CD14-positive monocyte (primary cell): Measurements from ENCODE around the gene TMEM128. TPM values are rescaled to one million over a fixed set of nuclear protein-coding genes. Genes with fewer than 3 reads are reported as not detected.

Experiments
- DNase-seq, 3 donors: peaks; one replicate each; pipeline ENCODE4 v3.0.0-alpha.2; 2011 to 2022
- H2AFZ ChIP-seq: 2 replicates; pipeline ENCODE4 v1.6.0; 2012; ENCODE audit warnings: mild to moderate bottlenecking, low read depth, low read length, inconsistent platforms; ENCODE audit not compliant: insufficient read depth, poor library complexity, severe bottlenecking
- H3K27ac ChIP-seq, 2 donors: 1 replicate in 1 of 2; 2 replicates in 1 of 2; pipeline ENCODE4 v1.5.1; 2012 to 2013; ENCODE audit warnings: low read length in 2 of 2, control low read depth in 1 of 2, inconsistent platforms in 1 of 2, low read depth in 1 of 2, mild to moderate bottlenecking in 1 of 2
- H3K27me3 ChIP-seq, 2 donors: one replicate each; pipeline versions ENCODE4 v1.6.0 to v1.6.1; 2011 to 2013; ENCODE audit warnings: low read length in 2 of 2; ENCODE audit not compliant: control insufficient read depth in 2 of 2, insufficient read depth in 2 of 2
- H3K36me3 ChIP-seq, 2 donors: replicated peaks in 1 of 2; 1 replicate in 1 of 2; 2 replicates in 1 of 2; pipeline versions ENCODE4 v1.5.1 to v1.6.1; 2012 to 2013; ENCODE audit warnings: low read length in 2 of 2, control low read depth in 1 of 2, inconsistent platforms in 1 of 2, mild to moderate bottlenecking in 1 of 2; ENCODE audit not compliant: insufficient read depth in 2 of 2, control insufficient read depth in 1 of 2
- H3K4me1 ChIP-seq, 2 donors: 1 replicate in 1 of 2; 2 replicates in 1 of 2; pipeline versions ENCODE4 v1.5.1 to v1.6.1; 2012 to 2013; ENCODE audit warnings: low read length in 2 of 2, control low read depth in 1 of 2, inconsistent platforms in 1 of 2, mild to moderate bottlenecking in 1 of 2, moderate library complexity in 1 of 2; ENCODE audit not compliant: insufficient read depth in 2 of 2, control insufficient read depth in 1 of 2
- H3K4me2 ChIP-seq: replicated peaks from 2 replicates; pipeline ENCODE3; 2012; ENCODE audit warnings: low read length, moderate library complexity, mild to moderate bottlenecking; ENCODE audit not compliant: poor library complexity, severe bottlenecking; ENCODE audit errors: extremely low read depth
- H3K4me3 ChIP-seq, 3 experiments: fragments of 200-600 bp in 1 of 3; sonication (generic) in 1 of 3; replicated peaks in 1 of 3; 1 replicate in 2 of 3; 2 replicates in 1 of 3; pipeline ENCODE4 v1.5.1; 2011 to 2013; ENCODE audit warnings: low read length in 3 of 3, mild to moderate bottlenecking in 3 of 3, control low read depth in 2 of 3, low read depth in 2 of 3, inconsistent platforms in 1 of 3, moderate library complexity in 1 of 3
- H3K79me2 ChIP-seq: 2 replicates; pipeline ENCODE4 v1.6.0; 2012; ENCODE audit warnings: mild to moderate bottlenecking, control low read depth, inconsistent platforms, low read length, moderate library complexity; ENCODE audit not compliant: insufficient read depth
- H3K9ac ChIP-seq: 2 replicates; pipeline ENCODE4 v1.6.0; 2017; ENCODE audit warnings: low read length, mild to moderate bottlenecking; ENCODE audit not compliant: insufficient read depth, poor library complexity, severe bottlenecking
- H3K9me3 ChIP-seq, 2 donors: replicated peaks in 1 of 2; 1 replicate in 1 of 2; 2 replicates in 1 of 2; pipeline versions ENCODE4 v1.5.1 to v1.6.1; 2012 to 2013; ENCODE audit warnings: low read length in 2 of 2, control low read depth in 1 of 2; ENCODE audit not compliant: control insufficient read depth in 1 of 2, insufficient read depth in 1 of 2
- H4K20me1 ChIP-seq: 2 replicates; pipeline ENCODE4 v1.6.0; 2012; ENCODE audit warnings: mild to moderate bottlenecking, low read length, control low read depth, moderate library complexity; ENCODE audit not compliant: insufficient read depth
- H3K27ac Mint-ChIP-seq, 7 donors: one replicate each; pipeline ENCODE4 v1.8.0; 2020; ENCODE audit warnings: mild to moderate bottlenecking in 7 of 7, mixed read lengths in 7 of 7, moderate library complexity in 6 of 7, inconsistent platforms in 2 of 7
- H3K27me3 Mint-ChIP-seq, 3 donors: one replicate each; pipeline ENCODE4 v1.8.0; 2021 to 2022; ENCODE audit warnings: low read depth in 3 of 3, mild to moderate bottlenecking in 3 of 3, mixed read lengths in 3 of 3, moderate library complexity in 3 of 3, inconsistent platforms in 1 of 3
- H3K36me3 Mint-ChIP-seq, 2 donors: one replicate each; pipeline ENCODE4 v1.8.0; 2020; ENCODE audit warnings: mixed read lengths in 2 of 2, inconsistent platforms in 1 of 2, mild to moderate bottlenecking in 1 of 2
- H3K4me1 Mint-ChIP-seq: one replicate; pipeline ENCODE4 v1.8.0; 2020; ENCODE audit warnings: mild to moderate bottlenecking, mixed read lengths
- H3K4me3 Mint-ChIP-seq, 2 donors: one replicate each; pipeline ENCODE4 v1.8.0; 2020; ENCODE audit warnings: mild to moderate bottlenecking in 2 of 2, mixed read lengths in 2 of 2, moderate library complexity in 1 of 2
- H3K9me3 Mint-ChIP-seq, 7 donors: one replicate each; pipeline ENCODE4 v1.8.0; 2020 to 2022; ENCODE audit warnings: mixed read lengths in 7 of 7, mild to moderate bottlenecking in 6 of 7, moderate library complexity in 6 of 7, inconsistent platforms in 2 of 7
- WGBS: methylation state at CpG from one replicate; pipeline ENCODE4 v1.1.5; 2013; ENCODE audit warnings: missing lambda C conversion rate; ENCODE audit not compliant: insufficient coverage; 5-methylcytosine and 5-hydroxymethylcytosine counted together
- intact Hi-C, 2 donors: fragments of 100-400 bp; cut with micrococcal nuclease; formaldehyde crosslinking; loops; one replicate each; pipeline versions ENCODE4 v1.15.0 to v1.15.1; 2023
- polyA plus RNA-seq, 3 donors: library from polyadenylated mRNA; depleted of rRNA in 1 of 3; unstranded in 2 of 3; stranded (reverse) in 1 of 3; fragments of 300-500 nt in 2 of 3; fragments of >200 nt in 1 of 3; fragmentation: Illumina TruSeq in 2 of 3; gene quantifications; 1 replicate in 2 of 3; 2 replicates in 1 of 3; pipeline ENCODE4 v1.2.3, GENCODE V29; 2012 to 2021
- TF ChIP-seq, protein P1 (sequence below): fragments of 200-600 bp; IDR thresholded peaks from one replicate; pipeline ENCODE4 v1.8.0; 2022; ENCODE audit warnings: antibody characterized with exemption, mild to moderate bottlenecking

Gene TMEM128
- polyA plus RNA-seq, 3 donors = 11.4 to 35.1 (median 29.7) TPM

- Mint-ChIP-seq H3K27me3 (peaks cover 14 to 31% (median 26%) of the 10 kb centered on the region in 3 donors), H3K36me3 (no peaks in the 10 kb centered on the region), H3K4me3 (no peak overlapping the region), H3K4me1 (no peaks in the 10 kb centered on the region), H3K27ac (no peak overlapping the region), H3K9me3 (peaks cover 0 to 5% (median 3%) of the 10 kb centered on the region in 7 donors)
- DNase-seq = no peak
- Histone ChIP-seq H3K36me3 (no peaks in the 10 kb centered on the region), H3K79me2 (no peaks in the 10 kb centered on the region), H3K9ac (no peak overlapping the region), H3K4me2 (no peak overlapping the region), H3K4me3 (no peak overlapping the region), H2AFZ (no peak overlapping the region), H3K27me3 (peaks cover 6 to 14% of the 10 kb centered on the region in 2 donors), H3K4me1 (no peaks in the 10 kb centered on the region), H3K9me3 (no peaks in the 10 kb centered on the region), H4K20me1 (no peaks in the 10 kb centered on the region), H3K27ac (no peak overlapping the region)
- intact Hi-C loops = no loop called here
- TF ChIP-seq, protein P1, sequence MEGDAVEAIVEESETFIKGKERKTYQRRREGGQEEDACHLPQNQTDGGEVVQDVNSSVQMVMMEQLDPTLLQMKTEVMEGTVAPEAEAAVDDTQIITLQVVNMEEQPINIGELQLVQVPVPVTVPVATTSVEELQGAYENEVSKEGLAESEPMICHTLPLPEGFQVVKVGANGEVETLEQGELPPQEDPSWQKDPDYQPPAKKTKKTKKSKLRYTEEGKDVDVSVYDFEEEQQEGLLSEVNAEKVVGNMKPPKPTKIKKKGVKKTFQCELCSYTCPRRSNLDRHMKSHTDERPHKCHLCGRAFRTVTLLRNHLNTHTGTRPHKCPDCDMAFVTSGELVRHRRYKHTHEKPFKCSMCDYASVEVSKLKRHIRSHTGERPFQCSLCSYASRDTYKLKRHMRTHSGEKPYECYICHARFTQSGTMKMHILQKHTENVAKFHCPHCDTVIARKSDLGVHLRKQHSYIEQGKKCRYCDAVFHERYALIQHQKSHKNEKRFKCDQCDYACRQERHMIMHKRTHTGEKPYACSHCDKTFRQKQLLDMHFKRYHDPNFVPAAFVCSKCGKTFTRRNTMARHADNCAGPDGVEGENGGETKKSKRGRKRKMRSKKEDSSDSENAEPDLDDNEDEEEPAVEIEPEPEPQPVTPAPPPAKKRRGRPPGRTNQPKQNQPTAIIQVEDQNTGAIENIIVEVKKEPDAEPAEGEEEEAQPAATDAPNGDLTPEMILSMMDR = no peak
Measured at GRCh38 chr4:4206204-4206603, 41.8 kb downstream of the TMEM128 start.

- H3K9me3 ChIP-seq = no peaks in the 10 kb centered on the region
- Mint-ChIP-seq H3K27ac (no peak overlapping the region), H3K36me3 (no peaks in the 10 kb centered on the region), H3K27me3 (peaks cover 12 to 24% (median 24%) of the 10 kb centered on the region in 3 donors), H3K9me3 (peaks cover 0 to 5% (median 2%) of the 10 kb centered on the region in 7 donors), H3K4me3 (no peak overlapping the region), H3K4me1 (no peaks in the 10 kb centered on the region)
- no peak for DNase-seq
- 100% methylated on average over 2 of the region's 3 CpGs for WGBS
- H3K4me2 ChIP-seq = no peak overlapping the region
- TF ChIP-seq, protein P1 = no peak
- H3K27me3 ChIP-seq = peaks cover 6 to 14% of the 10 kb centered on the region in 2 donors
- no peaks in the 10 kb centered on the region for H3K36me3 ChIP-seq
- H3K27ac ChIP-seq = no peak overlapping the region
- intact Hi-C loops = no loop called here
- H3K9ac ChIP-seq = no peak overlapping the region
- no peaks in the 10 kb centered on the region for H3K4me1 ChIP-seq
- no peak overlapping the region for H2AFZ ChIP-seq
- no peaks in the 10 kb centered on the region for H4K20me1 ChIP-seq
- no peak overlapping the region for H3K4me3 ChIP-seq
- no peaks in the 10 kb centered on the region for H3K79me2 ChIP-seq
Measured at GRCh38 chr4:4204401-4204745, 43.6 kb downstream of the TMEM128 start.
